Measurements from ENCODE around the gene RNF26. TPM values are rescaled to one million over a fixed set of nuclear protein-coding genes. Genes with fewer than 3 reads are reported as not detected.
A peak's percentile ranks its signal among the peaks of the same experiment; 100 is the strongest.

The RNF26 gene
- total and polyA plus RNA-seq, 2 donors (not counting 1 experiment from before 2014, with no cell fraction given): 7.1 to 22.9 TPM

GRCh38 chr11:119335091-119335654 lies 846 bp downstream of the RNF26 start:
- Histone ChIP-seq H3K9me3 (ENCODE audit: control insufficient read depth, insufficient read depth, low read depth, low read length) (no peaks in the 10 kb centered on the region), H3K9ac (ENCODE audit: insufficient read depth, low read length) (peak overlapping the region; percentile 87), H3K4me3 (replicated peaks in 1 of 4; ENCODE audit: control extremely low read depth in 1 of 4, insufficient read depth in 1 of 4, low read depth in 3 of 4, low read length in 4 of 4) (peak overlapping the region; percentile 86 to 97 (median 91)), H4K20me1 (ENCODE audit: control insufficient read depth, extremely low read depth, insufficient read depth, low read length) (no peaks in the 10 kb centered on the region), H2AFZ (ENCODE audit: low read length) (no peak overlapping the region), H3K4me2 (ENCODE audit: extremely low read depth, insufficient read depth, low read length) (peak overlapping the region; percentile 99), H3K36me3 (ENCODE audit: control insufficient read depth, insufficient read depth, low read length) (peaks cover 4% of the 10 kb centered on the region), H3K79me2 (ENCODE audit: control insufficient read depth, insufficient read depth, low read length) (peaks cover 18% of the 10 kb centered on the region), H3K4me1 (ENCODE audit: control insufficient read depth, extremely low read depth, insufficient read depth, low read length) (peaks cover 29% of the 10 kb centered on the region), H3K27me3 (ENCODE audit: control insufficient read depth, insufficient read depth, low read length) (no peaks in the 10 kb centered on the region), H3K27ac (ENCODE audit: insufficient read depth, low read length) (peak overlapping the region; percentile 95)
- TF ChIP-seq EZH2 (IDR thresholded peaks at IDR 0.05; ENCODE audit: low read length, missing control alignments) (no peak), CTCF (conservative IDR thresholded peaks at IDR 0.05 in 1 of 2, IDR thresholded peaks at IDR 0.05 in 1 of 2; ENCODE audit: low read depth in 1 of 2, low read length in 2 of 2) (no peak)
- DNase-seq (ENCODE audit: low read depth in 2 of 2): no peak

GRCh38 chr11:119335655-119336543 lies 1.6 kb downstream of the RNF26 start:
- no peak for TF ChIP-seq EZH2 (IDR thresholded peaks at IDR 0.05; ENCODE audit: low read length, missing control alignments)
- no peak for TF ChIP-seq CTCF (conservative IDR thresholded peaks at IDR 0.05 in 1 of 2, IDR thresholded peaks at IDR 0.05 in 1 of 2; ENCODE audit: low read depth in 1 of 2, low read length in 2 of 2)
- no peak overlapping the region for H3K27ac ChIP-seq (ENCODE audit: insufficient read depth, low read length)
- peak overlapping the region in 2 of 4 experiments; percentile 90 to 97 for H3K4me3 ChIP-seq (replicated peaks in 1 of 4; ENCODE audit: control extremely low read depth in 1 of 4, insufficient read depth in 1 of 4, low read depth in 3 of 4, low read length in 4 of 4)
- peaks cover 18% of the 10 kb centered on the region for H3K79me2 ChIP-seq (ENCODE audit: control insufficient read depth, insufficient read depth, low read length)
- H3K36me3 ChIP-seq (ENCODE audit: control insufficient read depth, insufficient read depth, low read length): peaks cover 4% of the 10 kb centered on the region
- peaks cover 31% of the 10 kb centered on the region for H3K4me1 ChIP-seq (ENCODE audit: control insufficient read depth, extremely low read depth, insufficient read depth, low read length)
- DNase-seq (ENCODE audit: low read depth in 2 of 2): no peak
- no peaks in the 10 kb centered on the region for H3K27me3 ChIP-seq (ENCODE audit: control insufficient read depth, insufficient read depth, low read length)
- H2AFZ ChIP-seq (ENCODE audit: low read length): no peak overlapping the region
- no peaks in the 10 kb centered on the region for H3K9me3 ChIP-seq (ENCODE audit: control insufficient read depth, insufficient read depth, low read depth, low read length)
- no peak overlapping the region for H3K9ac ChIP-seq (ENCODE audit: insufficient read depth, low read length)
- no peaks in the 10 kb centered on the region for H4K20me1 ChIP-seq (ENCODE audit: control insufficient read depth, extremely low read depth, insufficient read depth, low read length)
- H3K4me2 ChIP-seq (ENCODE audit: extremely low read depth, insufficient read depth, low read length): peak overlapping the region; percentile 99

GRCh38 chr11:119336744-119337469 lies 2.6 kb downstream of the RNF26 start:
- H3K4me1 ChIP-seq (ENCODE audit: control insufficient read depth, extremely low read depth, insufficient read depth, low read length): peaks cover 31% of the 10 kb centered on the region
- peaks cover 4% of the 10 kb centered on the region for H3K36me3 ChIP-seq (ENCODE audit: control insufficient read depth, insufficient read depth, low read length)
- H3K9me3 ChIP-seq (ENCODE audit: control insufficient read depth, insufficient read depth, low read depth, low read length): no peaks in the 10 kb centered on the region
- H3K4me3 ChIP-seq (replicated peaks in 1 of 4; ENCODE audit: control extremely low read depth in 1 of 4, insufficient read depth in 1 of 4, low read depth in 3 of 4, low read length in 4 of 4): peak overlapping the region in 1 of 4 experiments; percentile 70
- H3K27ac ChIP-seq (ENCODE audit: insufficient read depth, low read length): peak overlapping the region; percentile 76
- H3K79me2 ChIP-seq (ENCODE audit: control insufficient read depth, insufficient read depth, low read length): peaks cover 18% of the 10 kb centered on the region
- H3K9ac ChIP-seq (ENCODE audit: insufficient read depth, low read length): no peak overlapping the region
- no peak overlapping the region for H2AFZ ChIP-seq (ENCODE audit: low read length)
- TF ChIP-seq CTCF (conservative IDR thresholded peaks at IDR 0.05 in 1 of 2, IDR thresholded peaks at IDR 0.05 in 1 of 2; ENCODE audit: low read depth in 1 of 2, low read length in 2 of 2): no peak
- TF ChIP-seq EZH2 (IDR thresholded peaks at IDR 0.05; ENCODE audit: low read length, missing control alignments): no peak
- H3K4me2 ChIP-seq (ENCODE audit: extremely low read depth, insufficient read depth, low read length): peak overlapping the region; percentile 70
- peaks cover 2% of the 10 kb centered on the region for H3K27me3 ChIP-seq (ENCODE audit: control insufficient read depth, insufficient read depth, low read length)
- DNase-seq (ENCODE audit: low read depth in 2 of 2): no peak
- no peaks in the 10 kb centered on the region for H4K20me1 ChIP-seq (ENCODE audit: control insufficient read depth, extremely low read depth, insufficient read depth, low read length)

All from fibroblast of lung (primary cell).